ENCODE measurements around the gene IDE. TPM values are rescaled to one million over a fixed set of nuclear protein-coding genes. Genes with fewer than 3 reads are reported as not detected.

IDE gene
- total and polyA plus RNA-seq, 2 of the 4 experiments (the other 2 are of a cell fraction): 9.3 to 27.4 TPM

GRCh38 chr10:92544296-92544695 is 29.6 kb downstream of the IDE start:
- Histone ChIP-seq H2BK15ac (ENCODE audit: low read depth, low read length) (no peak overlapping the region), H3K56ac (ENCODE audit: extremely low read depth, insufficient read depth, low read length) (no peak overlapping the region), H3K36me3 (ENCODE audit: control insufficient read depth, insufficient read depth, low read length) (peaks cover 2% of the 10 kb centered on the region; the same call in 1 of the 2 replicates), H3K9ac (ENCODE audit: low read depth, low read length) (no peak overlapping the region), H3K4me3 (ENCODE audit: insufficient read depth, low read depth, low read length) (no peak overlapping the region), H2BK20ac (ENCODE audit: low read depth, low read length) (no peak overlapping the region), H3K4me2 (ENCODE audit: low read depth, low read length) (no peak overlapping the region), H3K9me1 (ENCODE audit: insufficient read depth, low read length) (peaks cover 4% of the 10 kb centered on the region; the same call in 1 of the 2 replicates), H4K20me1 (ENCODE audit: insufficient read depth, low read length) (peaks cover 5% of the 10 kb centered on the region; the same call in 1 of the 2 replicates), H3K14ac (replicated peaks; ENCODE audit: low read depth, low read length) (no peak overlapping the region; the same call in 1 of the 2 replicates), H3K27me3 (ENCODE audit: control insufficient read depth, insufficient read depth, low read length) (no peaks in the 10 kb centered on the region), H2AK5ac (ENCODE audit: low read depth, low read length) (no peak overlapping the region), H4K91ac (ENCODE audit: insufficient read depth, low read depth, low read length) (no peak overlapping the region), H3K4me1 (ENCODE audit: control insufficient read depth, insufficient read depth, low read length) (peaks cover 2% of the 10 kb centered on the region), H3K9me3 (ENCODE audit: control insufficient read depth, insufficient read depth, low read length) (no peaks in the 10 kb centered on the region), H3K27ac (ENCODE audit: insufficient read depth, low read length) (no peak overlapping the region), H3K18ac (ENCODE audit: low read depth, low read length) (no peak overlapping the region), H3K4ac (ENCODE audit: low read depth, low read length) (no peak overlapping the region), H2AK9ac (replicated peaks; ENCODE audit: low read depth, low read length, poor library complexity) (no peak overlapping the region), H3K23ac (ENCODE audit: low read depth, low read length) (no peak overlapping the region), H2BK5ac (ENCODE audit: low read depth, low read length, poor library complexity, severe bottlenecking) (no peak overlapping the region), H4K8ac (ENCODE audit: low read depth in 2 of 2, low read length in 2 of 2) (no peak overlapping the region), H4K5ac (ENCODE audit: low read depth, low read length) (no peak overlapping the region), H2BK120ac (ENCODE audit: low read depth, low read length) (no peak overlapping the region), H3K79me1 (ENCODE audit: low read depth in 1 of 2, low read length in 2 of 2) (peaks cover 18 to 41% of the 10 kb centered on the region in 2 experiments), H2AFZ (replicated peaks; ENCODE audit: low read length, poor library complexity) (no peak overlapping the region)
- intact Hi-C loops (cut with micrococcal nuclease): loop anchor here (2.0 kb wide), 1 partner anchor 29 kb away; no protein-coding TSS in a partner anchor
- ATAC-seq (ENCODE audit: low read depth) (peak; percentile 27; the same call in 1 of the 2 replicates), DNase-seq (peak; percentile 48)
- BruUV-seq (replicated peaks): no TSS peak
- TF ChIP-seq ELK1 (IDR thresholded peaks at IDR 0.05; ENCODE audit: borderline replicate concordance, low read depth, low read length): no peak
- no peak for TF ChIP-seq SMC3 (IDR thresholded peaks at IDR 0.05; ENCODE audit: low read depth, low read length)
- ChIA-PET POLR2A (ENCODE audit: unreplicated experiment) (no interaction called here), CTCF (interaction anchor here (0.9 kb wide), 1 partner anchor 16 kb away, joined by 9 read pairs; no protein-coding TSS in a partner anchor)
- WGBS, 2 experiments (ENCODE audit: extremely low coverage in 2 of 2, insufficient read length in 1 of 2): no CpG with 5 or more reads among the region's 3 CpGs
- dilution Hi-C loops (cut with HindIII; ENCODE audit: low sequenced_read_pairs, unreplicated experiment): no loop called here
- in situ Hi-C loops (cut with MboI; ENCODE audit: low sequenced_read_pairs): no loop called here
